ENCODE results near the gene ZC3H12D. TPM values are rescaled to one million over a fixed set of nuclear protein-coding genes. Genes with fewer than 3 reads are reported as not detected.

ZC3H12D gene
- total and polyA plus RNA-seq, 2 of the 8 experiments (the other 6 are each of a cell fraction or from before 2014, with no cell fraction given): 0.05 to 0.07 TPM

DNA sequence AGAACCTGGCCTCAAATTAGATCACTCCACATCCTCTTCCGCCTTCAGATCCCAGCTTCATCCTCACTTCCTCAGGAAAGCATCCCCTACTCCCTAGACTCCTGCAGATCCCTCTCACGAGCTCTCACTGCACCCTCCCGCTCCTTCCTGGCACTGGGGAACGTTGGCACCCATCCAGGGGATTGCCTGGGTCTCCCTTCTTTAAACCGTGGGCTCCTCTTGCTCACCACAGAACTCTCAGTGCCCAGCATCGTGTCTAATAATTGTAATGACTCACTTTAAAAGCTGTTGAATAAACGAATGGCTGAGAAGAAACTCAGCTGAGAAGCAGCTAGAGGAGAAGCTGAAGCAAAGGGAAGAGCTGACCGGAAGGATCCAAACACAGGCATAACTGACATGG, 20.4 kb downstream of the ZC3H12D start (continued):
- TF ChIP-seq, protein P1, sequence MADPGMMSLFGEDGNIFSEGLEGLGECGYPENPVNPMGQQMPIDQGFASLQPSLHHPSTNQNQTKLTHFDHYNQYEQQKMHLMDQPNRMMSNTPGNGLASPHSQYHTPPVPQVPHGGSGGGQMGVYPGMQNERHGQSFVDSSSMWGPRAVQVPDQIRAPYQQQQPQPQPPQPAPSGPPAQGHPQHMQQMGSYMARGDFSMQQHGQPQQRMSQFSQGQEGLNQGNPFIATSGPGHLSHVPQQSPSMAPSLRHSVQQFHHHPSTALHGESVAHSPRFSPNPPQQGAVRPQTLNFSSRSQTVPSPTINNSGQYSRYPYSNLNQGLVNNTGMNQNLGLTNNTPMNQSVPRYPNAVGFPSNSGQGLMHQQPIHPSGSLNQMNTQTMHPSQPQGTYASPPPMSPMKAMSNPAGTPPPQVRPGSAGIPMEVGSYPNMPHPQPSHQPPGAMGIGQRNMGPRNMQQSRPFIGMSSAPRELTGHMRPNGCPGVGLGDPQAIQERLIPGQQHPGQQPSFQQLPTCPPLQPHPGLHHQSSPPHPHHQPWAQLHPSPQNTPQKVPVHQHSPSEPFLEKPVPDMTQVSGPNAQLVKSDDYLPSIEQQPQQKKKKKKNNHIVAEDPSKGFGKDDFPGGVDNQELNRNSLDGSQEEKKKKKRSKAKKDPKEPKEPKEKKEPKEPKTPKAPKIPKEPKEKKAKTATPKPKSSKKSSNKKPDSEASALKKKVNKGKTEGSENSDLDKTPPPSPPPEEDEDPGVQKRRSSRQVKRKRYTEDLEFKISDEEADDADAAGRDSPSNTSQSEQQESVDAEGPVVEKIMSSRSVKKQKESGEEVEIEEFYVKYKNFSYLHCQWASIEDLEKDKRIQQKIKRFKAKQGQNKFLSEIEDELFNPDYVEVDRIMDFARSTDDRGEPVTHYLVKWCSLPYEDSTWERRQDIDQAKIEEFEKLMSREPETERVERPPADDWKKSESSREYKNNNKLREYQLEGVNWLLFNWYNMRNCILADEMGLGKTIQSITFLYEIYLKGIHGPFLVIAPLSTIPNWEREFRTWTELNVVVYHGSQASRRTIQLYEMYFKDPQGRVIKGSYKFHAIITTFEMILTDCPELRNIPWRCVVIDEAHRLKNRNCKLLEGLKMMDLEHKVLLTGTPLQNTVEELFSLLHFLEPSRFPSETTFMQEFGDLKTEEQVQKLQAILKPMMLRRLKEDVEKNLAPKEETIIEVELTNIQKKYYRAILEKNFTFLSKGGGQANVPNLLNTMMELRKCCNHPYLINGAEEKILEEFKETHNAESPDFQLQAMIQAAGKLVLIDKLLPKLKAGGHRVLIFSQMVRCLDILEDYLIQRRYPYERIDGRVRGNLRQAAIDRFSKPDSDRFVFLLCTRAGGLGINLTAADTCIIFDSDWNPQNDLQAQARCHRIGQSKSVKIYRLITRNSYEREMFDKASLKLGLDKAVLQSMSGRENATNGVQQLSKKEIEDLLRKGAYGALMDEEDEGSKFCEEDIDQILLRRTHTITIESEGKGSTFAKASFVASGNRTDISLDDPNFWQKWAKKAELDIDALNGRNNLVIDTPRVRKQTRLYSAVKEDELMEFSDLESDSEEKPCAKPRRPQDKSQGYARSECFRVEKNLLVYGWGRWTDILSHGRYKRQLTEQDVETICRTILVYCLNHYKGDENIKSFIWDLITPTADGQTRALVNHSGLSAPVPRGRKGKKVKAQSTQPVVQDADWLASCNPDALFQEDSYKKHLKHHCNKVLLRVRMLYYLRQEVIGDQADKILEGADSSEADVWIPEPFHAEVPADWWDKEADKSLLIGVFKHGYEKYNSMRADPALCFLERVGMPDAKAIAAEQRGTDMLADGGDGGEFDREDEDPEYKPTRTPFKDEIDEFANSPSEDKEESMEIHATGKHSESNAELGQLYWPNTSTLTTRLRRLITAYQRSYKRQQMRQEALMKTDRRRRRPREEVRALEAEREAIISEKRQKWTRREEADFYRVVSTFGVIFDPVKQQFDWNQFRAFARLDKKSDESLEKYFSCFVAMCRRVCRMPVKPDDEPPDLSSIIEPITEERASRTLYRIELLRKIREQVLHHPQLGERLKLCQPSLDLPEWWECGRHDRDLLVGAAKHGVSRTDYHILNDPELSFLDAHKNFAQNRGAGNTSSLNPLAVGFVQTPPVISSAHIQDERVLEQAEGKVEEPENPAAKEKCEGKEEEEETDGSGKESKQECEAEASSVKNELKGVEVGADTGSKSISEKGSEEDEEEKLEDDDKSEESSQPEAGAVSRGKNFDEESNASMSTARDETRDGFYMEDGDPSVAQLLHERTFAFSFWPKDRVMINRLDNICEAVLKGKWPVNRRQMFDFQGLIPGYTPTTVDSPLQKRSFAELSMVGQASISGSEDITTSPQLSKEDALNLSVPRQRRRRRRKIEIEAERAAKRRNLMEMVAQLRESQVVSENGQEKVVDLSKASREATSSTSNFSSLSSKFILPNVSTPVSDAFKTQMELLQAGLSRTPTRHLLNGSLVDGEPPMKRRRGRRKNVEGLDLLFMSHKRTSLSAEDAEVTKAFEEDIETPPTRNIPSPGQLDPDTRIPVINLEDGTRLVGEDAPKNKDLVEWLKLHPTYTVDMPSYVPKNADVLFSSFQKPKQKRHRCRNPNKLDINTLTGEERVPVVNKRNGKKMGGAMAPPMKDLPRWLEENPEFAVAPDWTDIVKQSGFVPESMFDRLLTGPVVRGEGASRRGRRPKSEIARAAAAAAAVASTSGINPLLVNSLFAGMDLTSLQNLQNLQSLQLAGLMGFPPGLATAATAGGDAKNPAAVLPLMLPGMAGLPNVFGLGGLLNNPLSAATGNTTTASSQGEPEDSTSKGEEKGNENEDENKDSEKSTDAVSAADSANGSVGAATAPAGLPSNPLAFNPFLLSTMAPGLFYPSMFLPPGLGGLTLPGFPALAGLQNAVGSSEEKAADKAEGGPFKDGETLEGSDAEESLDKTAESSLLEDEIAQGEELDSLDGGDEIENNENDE (IDR thresholded peaks at IDR 0.05; ENCODE audit: insufficient replicate concordance, low read length): no peak
- no peak for TF ChIP-seq YY1 (IDR thresholded peaks at IDR 0.05; ENCODE audit: low read depth, low read length)
- TF ChIP-seq FOSL1 (IDR thresholded peaks at IDR 0.05; ENCODE audit: insufficient read depth, low read depth, low read length): no peak
- no peak for TF ChIP-seq TAF1 (IDR thresholded peaks at IDR 0.05; ENCODE audit: low read depth, low read length)
- no peak for TF ChIP-seq SIX5 (IDR thresholded peaks at IDR 0.05; ENCODE audit: low read depth, low read length)
- TF ChIP-seq CREB1 (IDR thresholded peaks at IDR 0.05): no peak
- no peak for TF ChIP-seq HDAC6 (IDR thresholded peaks at IDR 0.05; ENCODE audit: low read depth, low read length)
- TF ChIP-seq KDM4A (IDR thresholded peaks at IDR 0.05; ENCODE audit: low read depth, low read length, severe bottlenecking): no peak
- TF ChIP-seq CBX8 (IDR thresholded peaks at IDR 0.05; ENCODE audit: borderline replicate concordance, low read depth, low read length): no peak
- TF ChIP-seq MAFK (IDR thresholded peaks at IDR 0.05; ENCODE audit: low read depth, low read length): no peak
- TF ChIP-seq SAP30 (IDR thresholded peaks at IDR 0.05; ENCODE audit: insufficient read depth, insufficient replicate concordance, low read length): no peak
- TF ChIP-seq BACH1 (IDR thresholded peaks at IDR 0.05; ENCODE audit: low read length): no peak
- no peak for TF ChIP-seq JUND (IDR thresholded peaks at IDR 0.05; ENCODE audit: low read length)
